ENCODE results near the gene PAK4. TPM values are rescaled to one million over a fixed set of nuclear protein-coding genes. Genes with fewer than 3 reads are reported as not detected.

PAK4 gene
- total RNA-seq, 1 donor from 2014 or later = 4.2 TPM

DNA sequence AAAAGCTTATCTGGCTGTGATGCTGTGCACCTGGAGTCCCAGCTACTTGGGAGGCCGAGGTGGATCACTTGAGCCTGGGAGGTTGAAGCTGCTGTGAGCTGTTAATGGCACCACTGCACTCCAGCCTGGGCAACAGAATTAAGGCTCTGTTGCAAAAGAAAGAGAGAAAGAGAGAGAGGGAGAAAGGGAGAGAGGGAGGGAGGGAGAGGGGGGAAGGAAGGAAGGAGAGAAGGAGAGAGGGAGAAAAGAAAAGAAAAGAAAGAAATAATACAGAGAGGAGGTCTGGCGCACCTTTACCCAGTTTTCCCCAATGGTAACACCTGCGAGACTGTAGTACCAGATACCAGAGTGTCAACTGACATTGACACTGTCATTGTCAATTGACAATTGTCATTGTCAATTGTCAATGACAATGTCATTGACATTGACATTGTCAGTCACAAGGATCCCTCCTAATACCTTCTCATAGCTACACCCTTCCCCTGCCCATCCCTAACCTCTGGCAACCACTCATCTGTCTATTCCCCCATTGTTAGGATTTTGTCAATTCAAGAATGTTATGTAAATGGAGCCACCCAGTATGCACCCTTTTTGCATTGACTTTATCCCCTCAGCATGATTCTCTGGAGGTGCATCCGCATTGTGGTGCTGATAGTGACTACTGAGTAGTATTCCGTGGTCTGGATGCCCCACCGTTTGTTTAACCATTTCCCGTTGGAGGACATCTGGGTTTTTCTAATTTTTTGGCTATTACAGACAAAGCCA, 21.3 kb downstream of the PAK4 start:
- no peak for DNase-seq (ENCODE audit: low read depth in 2 of 2)

GRCh38 chr19:39147480-39147879, 21.9 kb downstream of the PAK4 start:
- DNase-seq (ENCODE audit: low read depth in 2 of 2) = no peak

DNA sequence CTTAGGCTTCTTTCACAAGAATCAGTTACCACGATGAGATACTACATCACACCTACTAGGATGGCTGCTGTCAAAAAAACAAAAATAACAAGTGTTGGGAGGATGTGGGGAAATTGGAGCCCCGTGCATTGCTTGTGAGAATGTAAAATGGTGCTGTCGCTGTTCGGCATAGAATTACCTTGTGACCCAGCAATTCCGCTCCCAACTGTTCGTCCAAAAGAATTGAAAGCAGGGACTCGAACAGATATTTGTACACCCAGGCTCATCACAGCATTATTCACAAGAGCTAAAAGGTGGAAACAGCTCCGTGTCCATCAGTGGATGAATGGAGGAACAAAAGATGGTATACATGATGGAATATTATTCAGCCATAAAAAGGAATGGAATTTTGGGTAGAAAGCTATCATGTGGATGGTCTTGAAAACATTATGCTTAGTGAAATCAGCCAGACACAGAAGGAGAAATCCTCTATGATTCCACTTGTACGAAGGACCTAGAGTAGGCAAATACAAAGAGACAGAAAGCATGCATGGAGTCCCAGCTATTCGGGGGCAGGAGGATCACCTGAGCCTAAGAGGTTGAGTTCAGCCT, 23.4 kb downstream of the PAK4 start:
- no peak for DNase-seq (ENCODE audit: low read depth in 2 of 2)

DNA sequence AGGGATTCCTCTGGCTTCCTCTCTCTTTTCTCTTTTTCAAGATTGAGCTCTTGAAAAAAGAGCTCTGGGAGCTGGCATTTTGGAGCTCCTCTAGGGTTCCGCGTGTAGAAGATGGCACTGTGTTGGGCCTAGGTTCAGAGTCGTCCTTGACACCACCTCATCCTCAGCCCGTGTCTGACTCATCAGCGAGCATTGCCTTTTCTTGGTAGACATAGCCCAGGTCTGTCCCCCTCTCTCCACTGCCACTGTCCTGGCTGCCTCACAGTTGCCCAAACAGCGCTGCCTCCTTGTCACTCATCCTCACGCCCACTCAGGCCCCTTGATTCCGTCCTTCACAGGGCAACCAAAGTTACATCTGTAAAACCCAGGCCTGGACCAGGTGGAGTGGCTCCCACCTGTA, 24.6 kb downstream of the PAK4 start:
- DNase-seq (ENCODE audit: low read depth in 2 of 2) = no peak

DNA sequence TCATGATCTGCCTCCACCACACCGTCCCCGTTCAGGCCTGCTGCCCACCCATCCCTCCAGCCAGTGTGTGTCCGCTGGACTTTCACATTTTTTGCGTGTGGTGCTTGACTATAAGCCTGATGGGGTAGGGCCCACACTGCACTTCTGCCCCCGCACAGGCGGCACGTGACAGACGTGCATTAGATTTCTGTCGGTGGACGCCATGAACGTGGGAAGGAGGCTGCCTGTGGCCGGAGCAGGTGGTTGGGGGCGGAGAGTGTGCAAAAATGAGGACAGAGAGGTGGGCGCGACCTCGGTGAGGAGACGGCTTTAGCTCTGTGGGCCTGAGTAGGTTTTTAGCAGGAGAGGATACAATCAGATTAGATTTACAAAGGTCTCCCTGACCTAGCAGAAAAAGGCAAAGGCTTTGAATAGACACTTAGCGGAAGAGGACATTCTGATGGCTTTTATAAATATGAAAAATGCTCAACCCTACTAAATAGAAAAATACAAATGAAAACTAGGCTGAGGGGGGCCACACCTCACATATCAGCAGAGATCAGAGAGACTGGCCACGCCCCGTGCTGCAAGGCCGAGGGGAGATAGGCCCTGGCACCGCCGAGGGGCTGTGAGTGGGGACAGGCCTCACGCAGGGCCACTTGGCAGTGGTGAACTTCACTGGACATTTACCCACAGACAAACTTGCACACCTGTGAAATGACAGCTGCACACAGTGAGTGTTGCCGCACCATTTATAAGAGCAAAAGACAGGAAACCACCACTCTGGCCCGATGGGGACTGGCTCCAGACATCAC, 25.4 kb downstream of the PAK4 start:
- no peak for DNase-seq (ENCODE audit: low read depth in 2 of 2)

DNA sequence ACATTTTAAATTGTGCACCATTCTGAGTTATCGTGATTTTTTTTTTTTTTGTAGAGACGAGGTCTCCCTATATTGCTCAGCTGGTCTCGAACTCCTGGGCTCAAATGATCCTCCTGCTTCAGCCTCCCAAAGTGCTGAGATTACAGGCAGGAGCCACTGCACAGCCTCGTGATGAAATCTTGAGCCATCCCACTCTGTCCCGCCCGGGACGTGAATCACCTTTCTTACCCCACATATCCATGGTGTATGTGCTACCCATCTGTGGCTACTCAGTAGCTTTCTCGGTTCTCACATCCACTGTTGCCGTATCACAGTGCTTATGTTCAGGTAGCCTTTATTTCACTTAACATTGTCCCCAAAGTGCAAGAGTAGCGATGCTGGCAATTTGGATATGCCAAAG, 26.5 kb downstream of the PAK4 start:
- DNase-seq (ENCODE audit: low read depth in 2 of 2) = no peak

DNA sequence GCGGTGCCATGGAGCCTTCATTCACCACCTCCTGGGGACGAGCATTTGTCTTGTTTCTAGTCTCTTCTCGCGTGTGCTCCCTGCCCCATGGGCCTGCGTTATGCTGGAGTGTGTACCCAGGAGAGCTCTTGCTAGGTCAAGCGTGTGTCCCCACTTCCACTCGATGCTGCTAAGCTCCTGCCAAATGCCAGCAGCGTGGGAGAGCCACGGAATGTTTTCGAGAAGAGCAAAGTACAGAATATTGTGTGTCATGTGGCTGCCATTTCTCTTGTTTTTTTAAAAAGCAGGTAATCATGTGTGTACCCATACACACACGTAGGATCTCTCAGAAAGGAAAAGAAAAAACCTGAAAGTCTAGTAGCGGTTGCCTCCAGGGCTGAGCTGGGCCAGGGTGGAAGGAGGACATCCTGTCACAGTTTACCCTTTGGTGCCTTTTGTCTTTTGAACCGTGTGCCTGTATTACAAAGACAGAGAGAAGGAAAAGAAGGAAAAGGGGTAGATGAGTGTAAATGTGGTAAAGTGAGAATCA, 28.6 kb downstream of the PAK4 start:
- DNase-seq (ENCODE audit: low read depth in 2 of 2) = no peak

- no peak for DNase-seq (ENCODE audit: low read depth in 2 of 2)
Observed at GRCh38 chr19:39154629-39155100, 29.1 kb downstream of the PAK4 start.

DNA sequence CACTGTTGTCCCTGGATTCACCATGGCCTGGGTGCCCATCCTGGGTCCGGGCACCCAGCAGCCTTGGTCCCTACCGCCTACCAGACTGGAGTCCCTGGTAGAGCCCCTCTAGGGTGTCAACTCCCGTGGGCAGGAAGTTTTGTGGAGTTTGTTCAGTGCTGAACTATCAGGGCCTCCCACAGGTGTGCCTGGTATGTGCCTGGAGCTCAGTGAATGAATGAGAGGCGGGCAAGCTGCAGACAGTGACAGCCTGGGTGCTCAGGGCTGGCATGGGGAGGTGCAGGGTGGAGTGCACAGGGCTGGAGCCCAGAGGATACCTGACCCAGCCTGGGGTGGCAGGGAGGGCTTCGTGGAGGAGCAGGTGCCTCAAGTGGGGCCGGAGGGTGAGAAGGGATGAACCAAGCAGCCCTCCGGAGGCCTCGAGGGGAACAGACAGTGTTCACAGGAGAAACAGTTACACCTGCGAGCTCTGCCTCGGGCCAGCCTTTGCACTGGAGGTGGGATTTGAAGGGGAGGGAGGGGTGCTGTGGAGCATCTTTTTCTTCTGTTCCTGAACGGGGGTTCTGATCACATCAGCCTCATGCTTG, 29.6 kb downstream of the PAK4 start:
- no peak for DNase-seq (ENCODE audit: low read depth in 2 of 2)

- DNase-seq (ENCODE audit: low read depth in 2 of 2) = no peak
Observed at GRCh38 chr19:39155741-39156140, 30.2 kb downstream of the PAK4 start.

- no peak for DNase-seq (ENCODE audit: low read depth in 2 of 2)
Observed at GRCh38 chr19:39156326-39157230, 31.0 kb downstream of the PAK4 start.

GRCh38 chr19:39157275-39157996, 31.9 kb downstream of the PAK4 start:
- DNase-seq (ENCODE audit: low read depth in 2 of 2) = peak in 1 of 2 donors; percentile 28

- DNase-seq (ENCODE audit: low read depth in 2 of 2) = no peak
Observed at GRCh38 chr19:39157997-39158389, 32.4 kb downstream of the PAK4 start.

DNA sequence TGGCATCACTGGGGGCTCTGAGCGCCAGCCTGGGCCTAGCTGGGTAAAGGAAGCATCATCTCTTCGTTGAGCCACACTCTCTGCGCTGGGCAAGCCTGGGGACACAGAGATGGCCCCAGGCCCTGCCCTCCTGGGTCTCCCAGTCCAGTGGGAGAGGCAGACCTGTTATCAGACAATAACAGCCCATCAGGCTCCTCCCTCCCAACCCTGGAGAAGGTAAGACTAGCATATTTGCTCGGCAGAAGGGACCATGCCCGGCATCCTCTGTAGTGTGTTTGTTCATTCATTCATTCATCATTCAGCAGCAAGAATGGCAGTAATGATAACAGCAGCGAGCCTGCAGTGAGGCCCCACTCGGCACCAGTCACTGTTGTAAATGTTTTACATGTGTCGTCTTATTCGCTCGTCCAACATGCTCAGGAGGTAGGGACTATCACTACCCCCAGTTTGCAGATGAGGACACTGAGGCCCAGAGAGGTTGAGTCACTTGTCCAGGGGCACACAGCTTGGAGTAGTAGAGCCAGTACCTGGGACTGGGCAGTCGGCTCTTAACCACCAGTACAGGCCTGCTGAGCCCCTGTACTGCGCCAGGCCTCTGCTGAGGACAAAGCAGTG, 33.2 kb downstream of the PAK4 start:
- DNase-seq (ENCODE audit: low read depth in 2 of 2) = no peak

- DNase-seq (ENCODE audit: low read depth in 2 of 2) = peak in 1 of 2 donors; percentile 13
Observed at GRCh38 chr19:39160523-39160861, 34.9 kb downstream of the PAK4 start.

DNA sequence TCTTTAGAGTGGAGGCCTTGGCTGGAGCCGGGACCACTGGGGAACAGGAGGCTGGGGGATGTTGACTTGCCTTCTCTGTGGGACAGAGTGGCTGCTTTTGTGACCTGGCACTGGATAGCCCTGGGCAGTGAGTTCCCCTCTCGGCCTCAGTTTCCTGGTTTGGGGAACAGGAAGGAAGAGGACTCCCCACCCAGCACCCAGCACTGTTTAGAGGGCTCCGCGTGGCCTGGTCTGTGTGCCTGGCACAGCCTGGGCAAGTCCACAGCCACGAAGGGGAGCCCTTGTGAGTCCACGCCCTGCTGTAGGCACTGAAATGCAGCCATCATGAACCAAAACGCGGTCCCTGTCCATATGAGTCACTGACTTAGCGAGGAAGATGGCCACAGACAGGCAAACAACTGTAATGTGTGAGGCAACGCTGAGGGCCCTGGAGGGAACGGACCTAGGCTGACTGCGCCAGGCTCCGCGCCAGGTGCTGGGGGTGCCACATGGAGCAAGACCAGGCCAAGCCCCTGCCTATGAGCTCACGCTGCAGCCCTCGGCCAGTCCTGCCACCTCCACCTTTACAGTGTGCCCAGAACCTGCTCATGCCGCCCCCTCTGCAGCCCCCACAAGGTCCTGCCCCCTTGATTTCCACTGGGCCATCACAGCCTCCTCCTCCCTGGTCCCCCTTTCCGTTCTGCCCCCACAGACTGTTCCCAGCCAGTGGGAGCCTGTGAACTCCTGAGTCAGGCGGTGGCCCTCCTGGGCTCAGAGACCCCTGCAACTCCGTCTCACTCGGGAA, 35.5 kb downstream of the PAK4 start:
- peak; percentile 12 to 32 for DNase-seq (ENCODE audit: low read depth in 2 of 2)

DNA sequence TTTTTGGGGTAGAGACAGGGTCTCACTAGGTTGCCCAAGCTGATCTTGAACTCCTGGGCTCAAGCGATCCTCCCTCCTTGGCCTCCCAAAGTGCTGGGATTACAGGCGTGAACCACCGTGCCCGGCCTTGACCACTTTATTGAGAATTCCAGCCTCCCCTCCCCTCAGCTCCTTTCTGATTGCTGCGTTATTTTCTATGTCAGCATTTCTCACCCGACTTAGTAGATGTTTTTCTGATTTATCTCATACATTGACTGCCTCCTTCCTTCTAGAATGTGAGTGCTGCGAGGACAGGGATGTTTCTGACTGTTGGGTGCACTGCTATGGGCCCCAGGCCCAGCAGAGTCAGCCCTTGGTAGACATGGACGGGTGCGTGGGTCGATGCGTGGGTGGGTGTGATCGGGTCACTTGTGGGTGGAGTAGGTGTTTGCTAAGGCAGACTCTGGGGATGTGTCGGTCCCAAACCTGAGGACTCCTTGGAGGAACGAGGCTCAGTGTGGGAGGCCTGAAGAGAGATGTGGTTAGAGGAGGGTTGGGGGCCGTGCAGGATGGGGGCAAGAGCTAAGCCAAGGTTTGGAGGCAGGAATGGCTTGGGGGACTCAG, 37.0 kb downstream of the PAK4 start:
- DNase-seq (ENCODE audit: low read depth in 2 of 2) = no peak

DNA sequence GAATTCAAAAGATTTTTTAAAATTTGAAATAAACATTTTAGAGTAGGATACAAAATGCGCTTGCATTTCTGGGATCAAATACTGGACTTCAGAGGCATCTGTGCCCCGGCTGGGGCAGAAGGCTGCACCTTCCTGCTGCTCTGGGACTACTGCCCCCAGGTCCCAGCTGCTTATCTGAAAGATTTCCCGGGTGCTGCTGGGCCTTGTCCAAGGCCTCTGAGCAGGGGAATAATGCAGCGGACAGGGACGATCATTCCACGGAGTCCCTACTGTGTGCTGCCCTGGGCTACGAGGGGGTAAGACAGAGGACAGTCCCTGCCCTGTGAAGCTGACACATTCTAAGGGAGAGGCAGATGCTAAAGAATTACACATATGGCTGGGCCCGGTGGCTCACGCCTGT, 38.0 kb downstream of the PAK4 start:
- DNase-seq (ENCODE audit: low read depth in 2 of 2) = no peak

DNA sequence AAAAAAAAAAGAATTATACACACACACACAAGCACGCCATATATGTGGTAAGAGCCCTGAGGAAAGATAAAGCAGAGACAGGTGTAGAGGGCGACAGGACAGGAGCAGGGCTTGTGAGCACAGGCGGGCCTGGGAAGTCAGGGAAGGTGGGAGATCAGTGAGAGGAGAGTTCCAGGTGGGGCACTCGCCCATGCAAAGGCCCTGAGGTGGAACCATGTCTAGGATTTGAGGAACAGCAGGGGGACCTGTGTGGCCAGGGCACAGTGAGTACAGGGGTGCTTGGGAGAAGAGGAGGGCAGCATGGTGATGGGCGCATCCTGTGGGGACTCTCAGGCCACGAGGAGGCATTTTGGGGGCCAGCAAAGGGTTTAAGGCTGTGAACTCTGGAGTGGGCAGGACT, 38.7 kb downstream of the PAK4 start:
- DNase-seq (ENCODE audit: low read depth in 2 of 2) = no peak
